K562 (cell line): ENCODE data around the gene MRPL55. TPM values are rescaled to one million over a fixed set of nuclear protein-coding genes. Genes with fewer than 3 reads are reported as not detected.
A peak's percentile ranks its signal among the peaks of the same experiment; 100 is the strongest.

Source experiments
- ATF1 ChIP-seq, 2 experiments: fragments of 450-650 bp in 1 of 2; IDR thresholded peaks; 2 replicates each; pipeline ENCODE4 v1.6.1; 2016; ENCODE audit warnings: missing compliant biosample characterization in 1 of 2, missing genetic modification characterization in 1 of 2
- ATF7 ChIP-seq: fragments of 450-650 bp; IDR thresholded peaks from 2 replicates; pipeline ENCODE4 v1.7.1; 2014; ENCODE audit warnings: mild to moderate bottlenecking, moderate library complexity
- CBX1 ChIP-seq: sonication (generic); IDR thresholded peaks from 2 replicates; pipeline ENCODE4 v1.6.1; 2016; ENCODE audit warnings: antibody characterized with exemption, low read depth, mild to moderate bottlenecking
- CCNT2 ChIP-seq: IDR thresholded peaks from 2 replicates; pipeline ENCODE4 v1.6.1; 2011; ENCODE audit warnings: borderline replicate concordance, low read depth, mild to moderate bottlenecking, moderate library complexity, mixed read lengths, low read length; ENCODE audit not compliant: insufficient read length; ENCODE audit errors: extremely low read depth
- EGR1 ChIP-seq: fragments of 450-650 bp; conservative IDR thresholded peaks from 2 replicates; pipeline ENCODE4 v1.6.1; 2017; ENCODE audit warnings: mild to moderate bottlenecking
- FOXP4 ChIP-seq: sonication (generic); formaldehyde crosslinking; IDR thresholded peaks from 2 replicates; pipeline ENCODE4 v1.8.0; 2022; ENCODE audit warnings: mild to moderate bottlenecking, missing genetic modification reagents, borderline replicate concordance
- HCFC1 ChIP-seq: IDR thresholded peaks from 2 replicates; pipeline ENCODE4 v1.6.1; 2012; ENCODE audit warnings: low read depth, low read length, improper control_type of control experiment
- JUN ChIP-seq, 2 experiments: sonication (generic) in 1 of 2; formaldehyde crosslinking in 1 of 2; IDR thresholded peaks; 2 replicates each; pipeline versions ENCODE4 v1.6.1 to v1.8.0; 2012 to 2022; ENCODE audit warnings: borderline replicate concordance in 2 of 2, mild to moderate bottlenecking in 2 of 2, improper control_type of control experiment in 1 of 2, low read depth in 1 of 2, low read length in 1 of 2, missing genetic modification reagents in 1 of 2
- KLF13 ChIP-seq: fragments of 450-650 bp; IDR thresholded peaks from 2 replicates; pipeline ENCODE4 v1.6.1; 2016; ENCODE audit warnings: missing genetic modification characterization, low read depth, mild to moderate bottlenecking, missing compliant biosample characterization, moderate library complexity, borderline replicate concordance
- MXI1 ChIP-seq: IDR thresholded peaks from 2 replicates; pipeline ENCODE4 v1.6.1; 2011; ENCODE audit warnings: low read depth, mild to moderate bottlenecking, improper control_type of control experiment, low read length
- MYNN ChIP-seq, 2 experiments: sonication (generic); formaldehyde crosslinking in 1 of 2; IDR thresholded peaks; 2 replicates each; pipeline versions ENCODE4 v1.5.0 to v1.6.1; 2016 to 2020; ENCODE audit warnings: antibody characterized with exemption in 1 of 2, missing genetic modification reagents in 1 of 2
- NONO ChIP-seq, 2 experiments: fragments of 200-400 bp in 1 of 2; fragments of 450-650 bp in 1 of 2; formaldehyde crosslinking in 1 of 2; IDR thresholded peaks; 2 replicates each; pipeline ENCODE4 v1.6.1; 2017; ENCODE audit warnings: low read depth in 2 of 2, mild to moderate bottlenecking in 2 of 2, moderate library complexity in 2 of 2, low read length in 1 of 2
- NUFIP1 ChIP-seq: fragments of 450-650 bp; IDR thresholded peaks from 2 replicates; pipeline ENCODE4 v1.6.1; 2018; ENCODE audit not compliant: partially characterized antibody
- POLR2G ChIP-seq: fragments of 200-400 bp; formaldehyde crosslinking; IDR thresholded peaks from 2 replicates; pipeline ENCODE4 v1.6.1; 2017; ENCODE audit warnings: low read depth, mild to moderate bottlenecking, antibody characterized with exemption, low read length, moderate library complexity
- PRPF4 ChIP-seq: fragments of 200-400 bp; formaldehyde crosslinking; IDR thresholded peaks from one replicate; pipeline ENCODE4 v1.6.1; 2017; ENCODE audit warnings: low read length, low read depth, mild to moderate bottlenecking; ENCODE audit not compliant: insufficient read depth, poor library complexity, severe bottlenecking
- RCOR1 ChIP-seq, 2 experiments: IDR thresholded peaks; 2 replicates each; pipeline ENCODE4 v1.6.1; 2012; ENCODE audit warnings: low read depth in 2 of 2, low read length in 2 of 2, borderline replicate concordance in 1 of 2, improper control_type of control experiment in 1 of 2
- SETDB1 ChIP-seq: IDR thresholded peaks from one replicate; pipeline ENCODE4 v1.6.1; 2012; ENCODE audit warnings: low read length, control low read depth, inconsistent platforms
- SIN3B ChIP-seq: fragments of 450-650 bp; IDR thresholded peaks from 2 replicates; pipeline ENCODE4 v1.6.1; 2017; ENCODE audit warnings: low read depth, mild to moderate bottlenecking, moderate library complexity
- SRSF1 ChIP-seq: fragments of 200-400 bp; formaldehyde crosslinking; IDR thresholded peaks from 2 replicates; pipeline ENCODE4 v1.6.1; 2017; ENCODE audit warnings: mild to moderate bottlenecking, low read depth, low read length, moderate library complexity
- STAT5B ChIP-seq: fragments of 250-450 bp; sonication (Bioruptor Pico); IDR thresholded peaks from 2 replicates; pipeline ENCODE4 v1.8.0; 2021; ENCODE audit warnings: mild to moderate bottlenecking, inconsistent platforms
- TEAD1 ChIP-seq, 2 experiments: fragments of 450-650 bp in 1 of 2; sonication (generic) in 1 of 2; formaldehyde crosslinking; IDR thresholded peaks; 2 replicates each; pipeline versions ENCODE4 v1.4.0 to v1.8.0; 2020 to 2022; ENCODE audit warnings: mild to moderate bottlenecking in 2 of 2, missing genetic modification reagents in 1 of 2
- USF1 ChIP-seq: sonication (generic); formaldehyde crosslinking; IDR thresholded peaks from 2 replicates; pipeline ENCODE4 v1.9.0; 2022; ENCODE audit warnings: mild to moderate bottlenecking, missing genetic modification reagents
- ZNF384 ChIP-seq: IDR thresholded peaks from 2 replicates; pipeline ENCODE4 v1.6.1; 2012; ENCODE audit warnings: low read depth, low read length, improper control_type of control experiment
- ZNF830 ChIP-seq: fragments of 250-450 bp; sonication (Bioruptor Pico); IDR thresholded peaks from 2 replicates; pipeline ENCODE4 v1.5.0; 2021; ENCODE audit warnings: mild to moderate bottlenecking
- polyA plus RNA-seq, 8 experiments: library from polyadenylated mRNA; depleted of rRNA in 4 of 8; stranded (reverse) in 5 of 8; unstranded in 3 of 8; fragments of >200 nt; fragmentation: Nextera tagmentation in 2 of 8; fragmentation: Illumina TruSeq in 1 of 8; extraction: Ambion mirVana in 2 of 8; extraction: Trizol in 1 of 8; gene quantifications; 2 replicates each; pipeline versions ENCODE4 v1.2.1 to v1.2.3, GENCODE V29; 2011 to 2014; ENCODE audit warnings: inconsistent platforms in 1 of 8, missing spikeins in 1 of 8
- total RNA-seq, 7 experiments: library from RNA; depleted of rRNA in 6 of 7; stranded (reverse); fragments of >200 nt in 6 of 7; fragmentation: Illumina TruSeq in 2 of 7; extraction: Trizol in 2 of 7; gene quantifications; 2 replicates each; pipeline versions ENCODE4 v1.2.1 to v1.2.3, GENCODE V29; 2011 to 2021; ENCODE audit warnings: low replicate concordance in 1 of 7

MRPL55 gene
- total and polyA plus RNA-seq, 9 of the 15 experiments (the other 6 are each of a cell fraction or from before 2014, with no cell fraction given), result 34.9 to 228 (median 81.0) TPM

GRCh38 chr1:228139931-228140723 lies 31.0 kb upstream of the MRPL55 start, which contains the start of gene GUK1 (continued):
- TF ChIP-seq ZNF384 (0 out of 2 replicates have a peak, but pooled peaks have one; percentile 27), EGR1 (peak; percentile 96), CBX1 (peak; percentile 34; the same call in 1 of the 2 replicates), SIN3B (peak; percentile 89), FOXP4 (peak; percentile 84; the same call in 1 of the 2 replicates), KLF13 (tag) (peak; percentile 74; the same call in 1 of the 2 replicates), USF1 (CRISPR knock-in tag) (peak; percentile 59), CCNT2 (peak; percentile 96), ZNF830 (CRISPR knock-in tag) (peak; percentile 67; the same call in 1 of the 2 replicates), RCOR1 (IDR thresholded peaks at IDR 0.05; ENCODE audit: borderline replicate concordance in 1 of 2, low read depth in 2 of 2, low read length in 2 of 2) (peak in 1 of 2 experiments; percentile 67; a peak in 1 of 4 replicates), NONO (IDR thresholded peaks at IDR 0.05; ENCODE audit: low read depth in 2 of 2, low read length in 1 of 2) (peak in 1 of 2 experiments; percentile 82; a peak in 2 of 4 replicates), PRPF4 (peak; percentile 23), MYNN (IDR thresholded peaks at IDR 0.05) (peak; percentile 64; the same call in 1 of the 2 replicates), MYNN (CRISPR knock-in tag; IDR thresholded peaks at IDR 0.05) (no peak), MXI1 (peak; percentile 56; the same call in 1 of the 2 replicates), TEAD1 (CRISPR knock-in tag; IDR thresholded peaks at IDR 0.05) (peak in 1 of 2 experiments; percentile 74; a peak in 2 of 4 replicates), STAT5B (no peak), POLR2G (peak; percentile 95), ATF1 (CRISPR knock-in tag; IDR thresholded peaks at IDR 0.05) (peak; percentile 90), ATF1 (tag; IDR thresholded peaks at IDR 0.05) (peak; percentile 100), HCFC1 (peak; percentile 79), SRSF1 (0 out of 2 replicates have a peak, but pooled peaks have one; percentile 25), NUFIP1 (peak; percentile 77), ATF7 (peak; percentile 99), JUN (IDR thresholded peaks at IDR 0.05; ENCODE audit: borderline replicate concordance, low read depth, low read length) (peak; percentile 43), JUN (CRISPR knock-in tag; IDR thresholded peaks at IDR 0.05; ENCODE audit: borderline replicate concordance) (peak; percentile 30; the same call in 1 of the 2 replicates), SETDB1 (no peak)
